CD4-positive, alpha-beta memory T cell (primary cell): ENCODE results near the gene HDAC4. TPM values are rescaled to one million over a fixed set of nuclear protein-coding genes. Genes with fewer than 3 reads are reported as not detected.

Experiments
- CTCF ChIA-PET: fragments of 350-600 bp; sonication (Branson Sonifier 250); formaldehyde crosslinking; loops from one replicate; lab custom pipeline; 2021; ENCODE audit warnings: inconsistent platforms; ENCODE audit not compliant: partially characterized antibody; lab: Charles Lee
- POLR2A ChIA-PET: fragments of 350-600 bp; sonication (Branson Sonifier 250); formaldehyde crosslinking; loops from one replicate; lab custom pipeline; 2021; ENCODE audit not compliant: partially characterized antibody; lab: Charles Lee
- DNase-seq, 5 donors: peaks; one replicate each; pipeline versions ENCODE4 v3.0.0 to v3.0.0-alpha.2; 2020 to 2022; ENCODE audit warnings: mixed read lengths in 1 of 5
- H3K27ac ChIP-seq: one replicate; pipeline ENCODE4 v1.7.0; 2013; ENCODE audit warnings: low read depth, low read length
- H3K27me3 ChIP-seq: 2 replicates; pipeline ENCODE4 v1.7.0; 2013; ENCODE audit warnings: mild to moderate bottlenecking, low read length, moderate library complexity; ENCODE audit not compliant: insufficient read depth
- H3K36me3 ChIP-seq: 2 replicates; pipeline ENCODE4 v1.7.0; 2013; ENCODE audit warnings: mild to moderate bottlenecking, low read length, moderate library complexity; ENCODE audit not compliant: insufficient read depth
- H3K4me1 ChIP-seq: 2 replicates; pipeline ENCODE4 v1.7.0; 2013; ENCODE audit warnings: mild to moderate bottlenecking, low read length, moderate library complexity; ENCODE audit not compliant: insufficient read depth
- H3K4me3 ChIP-seq, 2 donors: one replicate each; pipeline ENCODE4 v1.7.0; 2013; ENCODE audit warnings: low read length in 2 of 2, mild to moderate bottlenecking in 1 of 2
- H3K9me3 ChIP-seq, 2 donors: one replicate each; pipeline ENCODE4 v1.7.0; 2013; ENCODE audit warnings: low read length in 2 of 2, control low read depth in 1 of 2; ENCODE audit not compliant: control insufficient read depth in 1 of 2
- H3K27ac Mint-ChIP-seq, 7 donors: one replicate each; pipeline ENCODE4 v1.8.0; 2020 to 2021; ENCODE audit warnings: mixed read lengths in 7 of 7, mild to moderate bottlenecking in 6 of 7, inconsistent platforms in 3 of 7, moderate library complexity in 3 of 7
- H3K27me3 Mint-ChIP-seq, 2 donors: one replicate each; pipeline ENCODE4 v1.8.0; 2020 to 2021; ENCODE audit warnings: mixed read lengths in 2 of 2
- H3K36me3 Mint-ChIP-seq, 2 donors: one replicate each; pipeline ENCODE4 v1.8.0; 2020 to 2021; ENCODE audit warnings: mixed read lengths in 2 of 2, inconsistent platforms in 1 of 2, mild to moderate bottlenecking in 1 of 2
- H3K4me1 Mint-ChIP-seq, 4 donors: one replicate each; pipeline ENCODE4 v1.8.0; 2020 to 2021; ENCODE audit warnings: mixed read lengths in 4 of 4, mild to moderate bottlenecking in 1 of 4
- H3K4me3 Mint-ChIP-seq, 8 donors: one replicate each; pipeline ENCODE4 v1.8.0; 2020 to 2021; ENCODE audit warnings: mixed read lengths in 8 of 8, mild to moderate bottlenecking in 7 of 8, moderate library complexity in 6 of 8, inconsistent platforms in 3 of 8
- H3K9me3 Mint-ChIP-seq, 8 donors: one replicate each; pipeline ENCODE4 v1.8.0; 2020 to 2021; ENCODE audit warnings: mixed read lengths in 8 of 8, mild to moderate bottlenecking in 5 of 8, inconsistent platforms in 3 of 8, moderate library complexity in 1 of 8
- intact Hi-C: fragments of 100-400 bp; cut with micrococcal nuclease; formaldehyde crosslinking; loops from one replicate; pipeline ENCODE4 v1.15.1; 2023
- polyA plus RNA-seq, 2 donors: library from polyadenylated mRNA; unstranded; fragments of 300-500 nt; fragmentation: Illumina TruSeq; gene quantifications; one replicate each; pipeline ENCODE4 v1.2.3, GENCODE V29; 2021
- total RNA-seq, 2 experiments: library from RNA; stranded (reverse); gene quantifications; one replicate each; pipeline ENCODE4 v1.2.3, GENCODE V29; 2021

Gene HDAC4
- total and polyA plus RNA-seq, 4 experiments from 2014 or later, result 1.4 to 59.7 (median 30.4) TPM

DNA sequence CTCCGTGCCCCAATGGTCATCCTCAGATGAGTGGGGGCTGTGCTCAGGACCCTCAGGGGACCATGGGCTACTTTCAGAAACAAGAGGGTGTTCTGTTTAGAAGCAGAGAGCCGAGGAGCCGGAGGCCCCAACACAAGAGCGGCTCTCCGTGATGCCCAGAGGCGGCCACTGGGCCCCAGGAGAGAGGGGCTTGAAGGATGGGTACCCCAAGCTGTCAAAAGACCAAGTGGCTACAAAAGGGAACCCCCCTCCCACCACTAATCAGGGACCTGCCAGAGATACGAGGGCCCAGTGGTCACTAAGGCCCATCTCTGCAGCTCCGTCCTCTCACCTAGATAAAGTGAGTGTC is 93.6 kb downstream of the HDAC4 start:
- Histone ChIP-seq H3K9me3 (no peaks in the 10 kb centered on the region), H3K4me1 (peaks cover 13% of the 10 kb centered on the region), H3K4me3 (no peak overlapping the region), H3K36me3 (no peaks in the 10 kb centered on the region), H3K27me3 (no peaks in the 10 kb centered on the region), H3K27ac (no peak overlapping the region)
- CTCF ChIA-PET, result interaction anchor here (1.2 kb wide), 1 partner anchor 9 kb away, joined by 3 read pairs; no protein-coding TSS in a partner anchor
- H3K4me3 Mint-ChIP-seq, result no peak overlapping the region
- POLR2A ChIA-PET, result no interaction called here
- no peak overlapping the region for H3K27ac Mint-ChIP-seq
- intact Hi-C loops, result no loop called here
- peaks cover 3 to 51% (median 15%) of the 10 kb centered on the region in 4 donors for H3K4me1 Mint-ChIP-seq
- H3K36me3 Mint-ChIP-seq, result peaks cover 2 to 8% of the 10 kb centered on the region in 2 donors
- no peak for DNase-seq
- no peaks in the 10 kb centered on the region for H3K27me3 Mint-ChIP-seq
- H3K9me3 Mint-ChIP-seq, result no peaks in the 10 kb centered on the region

DNA sequence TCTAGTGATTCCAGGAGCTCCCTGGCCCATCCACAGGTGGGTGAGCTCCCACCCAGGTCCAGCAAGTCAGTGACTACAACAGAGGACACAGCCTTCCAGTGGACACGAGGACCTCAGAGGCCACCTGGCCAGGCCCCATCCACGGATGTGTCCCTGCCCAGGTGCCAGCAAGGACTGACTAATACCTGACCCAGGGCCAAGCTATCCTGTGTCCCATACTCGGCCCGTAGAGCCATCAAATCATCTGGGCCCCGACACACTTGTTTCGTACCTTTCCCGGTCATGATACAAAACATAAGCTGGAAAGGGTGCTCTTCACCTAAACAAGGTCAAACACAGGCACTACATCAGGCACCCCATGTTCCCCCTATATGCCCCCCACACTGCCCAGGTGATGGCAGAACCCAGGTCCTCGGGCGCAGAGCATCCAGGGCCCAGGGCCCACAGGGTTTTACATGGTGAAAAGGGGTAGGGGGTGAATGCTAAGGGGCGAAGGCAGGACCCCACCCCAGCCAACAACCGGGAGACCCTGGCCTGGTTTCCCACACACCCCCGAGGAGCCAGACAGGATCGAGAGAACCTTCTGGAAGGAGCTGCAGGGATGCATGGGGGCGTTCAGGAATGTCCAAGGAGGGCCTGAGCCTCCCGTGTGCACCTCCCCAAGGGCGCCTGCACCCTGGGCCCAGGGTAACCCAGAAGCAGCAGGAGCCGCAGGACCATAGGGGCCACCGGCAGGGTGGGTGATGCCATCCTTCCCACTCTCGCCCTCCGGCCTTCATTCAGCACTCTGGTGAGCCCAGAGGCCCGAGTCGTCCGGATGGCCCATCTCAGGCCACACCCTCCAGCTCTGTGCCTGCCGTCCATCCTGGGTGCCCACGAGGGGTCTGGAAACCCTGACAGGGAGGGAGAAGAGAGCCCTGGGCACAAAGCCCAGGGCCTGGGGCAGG is 94.3 kb downstream of the HDAC4 start:
- Histone ChIP-seq H3K4me1 (peaks cover 13% of the 10 kb centered on the region), H3K27ac (no peak overlapping the region), H3K4me3 (no peak overlapping the region), H3K9me3 (no peaks in the 10 kb centered on the region), H3K27me3 (no peaks in the 10 kb centered on the region), H3K36me3 (no peaks in the 10 kb centered on the region)
- ChIA-PET POLR2A (no interaction called here), CTCF (interaction anchor here (0.9 to 1.7 kb wide), 3 partner anchors 8 to 30 kb away, joined by 3 read pairs; no protein-coding TSS in a partner anchor)
- Mint-ChIP-seq H3K9me3 (no peaks in the 10 kb centered on the region), H3K27ac (peak overlapping the region in 2 of 7 donors; percentile 51 to 73), H3K27me3 (no peaks in the 10 kb centered on the region), H3K36me3 (peaks cover 2 to 8% of the 10 kb centered on the region in 2 donors), H3K4me3 (no peak overlapping the region), H3K4me1 (peaks cover 3 to 52% (median 19%) of the 10 kb centered on the region in 4 donors)
- DNase-seq, result no peak
- intact Hi-C loops, result no loop called here

GRCh38 chr2:239305771-239306170 is 95.0 kb downstream of the HDAC4 start:
- no peaks in the 10 kb centered on the region for H3K9me3 ChIP-seq
- no peak for DNase-seq
- H3K36me3 ChIP-seq, result no peaks in the 10 kb centered on the region
- no peaks in the 10 kb centered on the region for H3K9me3 Mint-ChIP-seq
- CTCF ChIA-PET, result interaction anchor here (0.9 to 1.7 kb wide), 2 partner anchors 9 to 30 kb away, joined by 3 read pairs; no protein-coding TSS in a partner anchor
- H3K27ac Mint-ChIP-seq, result peak overlapping the region in 2 of 7 donors; percentile 51 to 71
- no peak overlapping the region for H3K4me3 ChIP-seq
- H3K4me3 Mint-ChIP-seq, result no peak overlapping the region
- peaks cover 2 to 6% of the 10 kb centered on the region in 2 donors for H3K36me3 Mint-ChIP-seq
- H3K4me1 Mint-ChIP-seq, result peaks cover 3 to 49% (median 19%) of the 10 kb centered on the region in 4 donors
- intact Hi-C loops, result no loop called here
- H3K27ac ChIP-seq, result no peak overlapping the region
- no peaks in the 10 kb centered on the region for H3K27me3 Mint-ChIP-seq
- POLR2A ChIA-PET, result no interaction called here
- H3K27me3 ChIP-seq, result no peaks in the 10 kb centered on the region
- H3K4me1 ChIP-seq, result peaks cover 13% of the 10 kb centered on the region

GRCh38 chr2:239305222-239305575 is 95.6 kb downstream of the HDAC4 start:
- Histone ChIP-seq H3K4me1 (peaks cover 13% of the 10 kb centered on the region), H3K4me3 (no peak overlapping the region), H3K27me3 (no peaks in the 10 kb centered on the region), H3K36me3 (no peaks in the 10 kb centered on the region), H3K9me3 (no peaks in the 10 kb centered on the region), H3K27ac (no peak overlapping the region)
- DNase-seq, result no peak
- Mint-ChIP-seq H3K27me3 (no peaks in the 10 kb centered on the region), H3K4me3 (no peak overlapping the region), H3K9me3 (no peaks in the 10 kb centered on the region), H3K4me1 (peaks cover 3 to 49% (median 19%) of the 10 kb centered on the region in 4 donors), H3K27ac (no peak overlapping the region), H3K36me3 (peaks cover 2% of the 10 kb centered on the region in 2 donors)
- ChIA-PET POLR2A (interaction anchor here (1.8 to 2.1 kb wide), 2 partner anchors 10 to 96 kb away, joined by 4 to 12 read pairs; partner anchors contain the start of gene HDAC4), CTCF (interaction anchor here (1.7 kb wide), 1 partner anchor 9 kb away, joined by 3 read pairs; no protein-coding TSS in a partner anchor)
- intact Hi-C loops, result no loop called here

GRCh38 chr2:239304533-239305221 is 96.1 kb downstream of the HDAC4 start:
- Mint-ChIP-seq H3K4me1 (peaks cover 4 to 53% (median 23%) of the 10 kb centered on the region in 4 donors), H3K27me3 (no peaks in the 10 kb centered on the region), H3K36me3 (peaks cover 0 to 2% of the 10 kb centered on the region in 2 donors), H3K27ac (peak overlapping the region in 1 of 7 donors; percentile 62), H3K9me3 (no peaks in the 10 kb centered on the region), H3K4me3 (peak overlapping the region in 1 of 8 donors; percentile 43)
- H3K4me3 ChIP-seq, result no peak overlapping the region
- no peaks in the 10 kb centered on the region for H3K9me3 ChIP-seq
- H3K36me3 ChIP-seq, result no peaks in the 10 kb centered on the region
- no peak for DNase-seq
- H3K27me3 ChIP-seq, result no peaks in the 10 kb centered on the region
- H3K4me1 ChIP-seq, result peaks cover 13% of the 10 kb centered on the region
- ChIA-PET POLR2A (interaction anchor here (1.8 to 2.1 kb wide), 2 partner anchors 9 to 96 kb away, joined by 4 to 12 read pairs; partner anchors contain the start of gene HDAC4), CTCF (interaction anchor here (0.7 to 2.0 kb wide), 5 partner anchors 10 to 76 kb away, joined by 3 to 7 read pairs (median 4); no protein-coding TSS in a partner anchor)
- intact Hi-C loops, result no loop called here
- no peak overlapping the region for H3K27ac ChIP-seq

DNA sequence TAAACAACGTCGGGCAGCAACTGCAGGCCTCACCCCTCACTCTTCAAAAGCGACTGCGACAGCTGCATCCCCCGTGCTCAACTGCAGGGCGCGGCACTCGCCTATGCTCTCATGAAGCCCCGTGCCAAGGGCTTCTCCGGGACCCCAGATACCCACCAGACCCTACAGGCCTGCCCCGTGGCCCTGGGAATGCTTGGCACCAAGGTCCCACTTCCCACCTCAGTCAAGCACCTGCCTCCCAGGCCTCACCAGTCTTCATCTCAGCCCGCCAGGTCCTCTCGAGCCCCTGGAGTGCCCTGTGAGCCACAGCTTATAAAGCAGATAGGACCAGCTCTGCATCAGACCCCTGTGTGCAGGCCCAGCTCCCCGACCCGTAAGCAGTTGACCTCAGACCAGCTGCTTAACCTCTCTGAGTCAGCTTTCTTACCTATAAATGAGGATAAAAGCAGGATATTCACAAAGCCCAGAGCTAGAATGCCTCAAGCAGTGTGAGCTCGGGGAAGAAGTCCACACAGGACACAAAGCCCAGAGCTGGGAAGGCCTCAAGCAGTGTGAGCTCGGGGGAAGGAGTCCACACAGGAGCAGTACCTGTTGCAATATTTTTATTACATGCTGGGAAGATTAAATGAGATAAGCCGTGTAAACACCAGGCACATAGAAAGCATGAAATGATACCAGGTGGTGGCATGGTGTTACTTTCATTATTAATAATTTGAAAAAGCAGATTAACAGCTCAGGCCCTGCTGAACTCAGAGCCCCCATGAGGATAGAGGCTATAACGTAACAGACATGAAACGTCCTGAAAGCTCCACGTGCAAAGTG is 96.9 kb downstream of the HDAC4 start:
- Histone ChIP-seq H3K4me3 (no peak overlapping the region), H3K27ac (no peak overlapping the region), H3K9me3 (no peaks in the 10 kb centered on the region), H3K36me3 (no peaks in the 10 kb centered on the region), H3K4me1 (peaks cover 20% of the 10 kb centered on the region), H3K27me3 (no peaks in the 10 kb centered on the region)
- peaks cover 0 to under 1% of the 10 kb centered on the region in 2 donors for H3K36me3 Mint-ChIP-seq
- POLR2A ChIA-PET, result interaction anchor here (1.8 to 2.1 kb wide), 2 partner anchors 9 to 97 kb away, joined by 4 to 12 read pairs; partner anchors contain the start of gene HDAC4
- H3K27ac Mint-ChIP-seq, result peak overlapping the region in 4 of 7 donors; percentile 35 to 80 (median 64)
- no peak for DNase-seq
- H3K4me3 Mint-ChIP-seq, result peak overlapping the region in 3 of 8 donors; percentile 1 to 61 (median 43)
- intact Hi-C loops, result no loop called here
- H3K9me3 Mint-ChIP-seq, result no peaks in the 10 kb centered on the region
- CTCF ChIA-PET, result interaction anchor here (0.7 to 2.0 kb wide), 5 partner anchors 10 to 77 kb away, joined by 3 to 7 read pairs (median 4); no protein-coding TSS in a partner anchor
- peaks cover 9 to 56% (median 27%) of the 10 kb centered on the region in 4 donors for H3K4me1 Mint-ChIP-seq
- H3K27me3 Mint-ChIP-seq, result no peaks in the 10 kb centered on the region
